NCI-H1417 (cell line): Measurements from ENCODE around the gene SLC25A20.

ENCODE experiments used
- DNase-seq, 3 experiments: peaks; one replicate each; lab custom pipeline; 2025; lab: John Stamatoyannopoulos, UW

SLC25A20 gene

DNA sequence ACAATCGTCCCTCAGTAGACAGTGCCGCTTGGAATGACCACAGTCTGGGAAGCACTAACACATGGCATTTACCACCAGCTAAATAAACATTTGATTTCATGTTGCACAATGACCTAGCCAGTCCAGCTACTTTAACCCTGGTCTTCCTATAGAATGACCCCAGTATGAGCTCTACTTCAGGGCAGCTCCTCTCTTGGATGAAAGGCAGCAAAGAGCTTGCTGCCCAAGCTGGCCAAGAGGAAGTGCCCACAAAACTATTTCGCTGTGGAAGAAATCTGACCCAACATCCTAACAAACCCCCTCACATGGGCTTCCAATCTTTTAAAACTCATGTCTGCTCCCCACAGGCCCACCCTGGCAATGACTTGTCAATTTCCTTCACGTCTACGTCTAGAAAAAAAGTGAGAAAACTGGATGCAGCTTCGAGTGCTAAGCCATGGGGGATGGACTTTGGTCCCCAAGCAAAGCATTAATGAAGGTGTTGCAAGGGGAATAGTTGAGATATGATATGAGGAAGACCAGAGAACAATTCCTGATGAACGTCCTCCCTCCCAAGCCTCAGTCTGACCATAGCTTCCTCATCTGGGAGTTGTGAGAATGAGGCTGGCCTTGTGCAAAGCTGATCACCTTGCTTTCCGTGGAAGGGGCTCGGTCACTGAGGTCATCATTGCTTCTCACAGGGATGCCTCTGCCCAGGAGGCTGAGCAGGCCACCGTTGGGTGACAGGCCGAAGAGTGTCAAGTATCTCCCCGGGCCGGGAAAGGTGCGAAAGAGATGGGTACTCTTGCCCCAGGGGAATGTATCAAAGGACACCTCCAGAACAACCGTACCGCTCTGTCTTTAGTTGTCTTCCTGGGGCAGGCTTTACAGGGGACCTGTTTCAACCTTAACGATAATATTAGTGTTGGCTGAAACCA is 964 bp downstream of the SLC25A20 start:
- no peak for DNase-seq

DNA sequence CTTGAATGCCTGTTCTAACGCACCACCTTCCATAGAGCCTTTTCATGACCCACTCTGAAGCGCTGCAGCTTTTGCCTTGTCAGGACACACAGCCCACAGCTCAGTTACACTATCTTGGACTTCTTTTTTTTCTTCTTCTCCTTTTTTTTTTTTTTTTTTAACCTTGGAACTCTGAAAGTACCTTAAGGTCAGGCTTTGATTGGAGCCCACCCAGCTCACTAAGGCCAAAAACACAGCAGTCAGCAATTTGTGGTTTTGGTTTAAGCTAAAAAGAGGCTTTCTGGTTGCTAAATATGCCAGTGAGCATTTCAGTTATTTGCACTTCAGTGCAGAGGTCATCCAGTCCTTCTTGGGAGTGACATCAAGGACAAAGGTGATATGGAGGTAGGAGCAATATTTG is 1.7 kb downstream of the SLC25A20 start:
- no peak for DNase-seq

DNA sequence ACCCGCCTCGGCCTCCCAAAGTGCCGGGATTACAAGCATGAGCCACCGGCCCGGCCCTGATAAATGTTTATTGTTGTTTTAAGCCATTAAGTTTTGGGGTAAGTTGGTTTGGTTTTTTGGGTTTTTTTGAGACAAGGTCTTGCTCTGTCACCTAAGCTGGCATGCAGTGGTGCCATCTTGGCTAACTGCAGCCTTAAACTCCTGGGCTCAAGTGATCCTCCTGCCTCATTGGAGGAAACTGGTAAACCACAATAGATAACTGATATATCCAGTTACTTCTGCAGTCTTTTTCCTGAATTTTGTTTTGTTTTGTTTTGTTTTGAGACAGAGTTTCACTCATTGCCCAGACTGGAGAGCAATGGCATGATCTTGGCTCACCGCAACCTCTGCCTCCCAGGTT is 4.2 kb downstream of the SLC25A20 start:
- DNase-seq: no peak

DNA sequence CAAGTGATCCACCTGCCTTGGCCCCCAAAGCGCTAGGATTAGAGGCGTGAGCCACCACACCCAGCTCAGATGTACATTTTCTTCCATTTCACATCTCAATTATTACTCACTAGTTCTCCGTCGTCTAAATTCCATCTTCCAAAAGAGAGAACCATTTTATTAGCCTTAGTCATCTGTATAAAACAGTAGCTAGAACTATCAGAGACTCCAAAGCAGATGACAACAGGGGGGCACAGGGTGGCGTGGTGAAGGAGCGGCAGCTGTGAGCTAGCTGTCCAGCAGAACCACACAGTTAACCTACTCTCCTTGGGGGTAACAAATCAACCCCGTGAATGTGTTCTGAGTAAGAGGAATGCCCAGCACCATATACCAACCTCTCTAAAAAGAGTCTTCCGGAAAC is 7.1 kb downstream of the SLC25A20 start:
- no peak for DNase-seq

DNA sequence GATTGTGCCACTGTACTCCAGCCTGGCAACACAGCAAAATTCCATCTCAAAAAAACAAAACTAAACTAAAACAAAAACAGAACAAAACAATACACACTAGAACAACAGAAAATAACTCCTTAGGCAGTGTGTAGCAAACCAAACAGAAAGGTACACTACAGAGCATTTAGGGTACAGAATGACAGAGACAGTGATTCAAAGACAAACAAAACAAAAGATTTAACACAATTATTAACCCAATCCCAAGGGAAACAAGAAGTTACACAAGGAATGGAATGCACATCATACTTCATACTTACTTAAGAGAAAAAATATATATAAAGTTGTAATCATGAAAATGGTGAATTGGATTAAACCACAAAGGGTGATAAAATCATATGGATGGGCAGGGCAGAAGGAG is 12.9 kb downstream of the SLC25A20 start:
- no peak for DNase-seq

DNA sequence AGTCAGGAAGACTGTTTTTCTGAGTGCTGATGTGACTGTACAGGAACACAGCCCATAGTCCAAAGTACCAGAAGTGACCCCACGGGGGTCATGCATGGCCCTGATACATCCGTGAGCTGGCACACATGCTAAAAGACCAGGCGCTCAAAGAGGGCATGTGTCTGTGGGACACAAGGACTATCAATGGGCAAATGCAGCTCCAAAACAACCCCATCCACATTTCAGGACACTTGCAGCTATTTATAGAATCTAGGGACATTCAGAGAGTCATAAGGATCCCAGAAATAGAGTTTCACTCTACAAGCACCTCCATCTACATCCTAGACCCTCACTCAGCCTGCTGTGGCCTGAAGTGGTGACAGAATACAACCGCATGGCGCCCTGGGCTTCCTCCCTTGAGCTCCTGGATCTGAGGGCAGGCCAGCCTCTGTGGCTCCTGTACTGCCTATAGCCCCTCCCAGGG is 17.0 kb downstream of the SLC25A20 start:
- DNase-seq: no peak

DNA sequence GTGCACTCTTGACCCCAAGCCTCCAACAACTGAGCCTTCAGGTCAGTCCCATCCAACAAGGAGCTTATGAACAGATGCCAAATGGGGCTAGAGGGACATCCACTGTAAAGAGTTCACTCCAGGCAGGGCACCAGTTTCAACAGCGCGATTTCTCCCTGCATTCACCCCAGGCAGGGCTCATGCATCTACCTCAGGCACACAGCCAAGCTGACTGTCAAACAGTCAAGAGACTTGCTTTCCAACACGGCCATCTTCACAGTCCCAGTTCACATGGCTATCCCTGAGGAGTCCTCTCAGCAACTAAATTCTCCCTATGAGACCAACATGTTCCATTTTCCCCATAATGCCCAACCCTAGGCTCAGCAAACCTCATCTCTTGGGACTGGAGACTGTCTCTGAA is 17.7 kb downstream of the SLC25A20 start:
- DNase-seq: no peak

DNA sequence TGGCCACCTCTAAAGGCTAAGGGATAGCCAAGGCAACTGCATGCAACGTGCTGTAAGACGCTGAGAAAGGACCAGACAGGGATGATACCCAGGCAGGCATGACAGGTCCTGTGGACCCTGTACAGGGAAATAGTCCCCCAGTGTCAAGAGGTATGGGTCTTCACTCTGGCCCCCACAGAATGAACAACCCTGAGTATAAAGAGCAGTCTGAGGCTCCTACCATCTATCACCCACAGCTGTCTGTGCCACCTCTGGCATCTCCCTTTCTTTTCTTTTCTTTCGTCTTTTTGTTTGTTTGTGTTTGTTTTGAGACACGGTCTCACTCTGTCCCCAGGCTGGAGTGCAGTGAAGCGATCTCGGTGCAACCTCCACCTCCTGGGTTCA is 18.7 kb downstream of the SLC25A20 start:
- DNase-seq: no peak

DNA sequence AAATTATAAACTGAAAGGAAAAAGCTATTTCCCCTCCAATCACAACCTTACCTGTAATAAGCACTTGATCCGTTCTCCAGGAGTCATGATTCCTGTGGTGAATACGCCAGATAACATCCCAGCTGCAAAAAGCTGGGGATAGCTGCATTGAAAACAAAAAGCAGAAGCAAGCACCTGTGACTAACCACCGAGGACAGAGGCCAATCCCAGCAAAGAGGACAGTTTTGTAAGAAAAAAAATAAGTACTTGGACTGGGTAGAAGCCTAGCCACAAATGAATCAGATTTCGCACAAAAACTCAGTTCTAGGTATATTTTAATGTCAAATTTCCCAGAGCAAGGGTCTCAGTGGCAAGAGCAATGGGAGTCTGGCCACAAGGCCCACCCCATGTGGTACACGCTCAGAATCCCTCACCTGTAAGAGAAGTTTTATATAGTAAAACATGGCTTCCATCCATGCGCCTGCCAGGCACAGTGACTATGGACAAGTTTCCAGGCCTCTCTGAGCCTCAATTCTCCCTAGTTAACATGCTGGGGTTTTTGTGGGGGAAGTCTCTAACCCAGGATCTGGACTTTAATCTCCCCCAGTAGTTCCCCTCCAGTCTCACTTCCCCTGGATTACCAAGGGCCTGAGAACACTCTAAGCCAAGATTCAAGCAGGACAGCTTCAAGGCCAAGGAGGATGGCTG is 19.2 kb downstream of the SLC25A20 start:
- no peak for DNase-seq

DNA sequence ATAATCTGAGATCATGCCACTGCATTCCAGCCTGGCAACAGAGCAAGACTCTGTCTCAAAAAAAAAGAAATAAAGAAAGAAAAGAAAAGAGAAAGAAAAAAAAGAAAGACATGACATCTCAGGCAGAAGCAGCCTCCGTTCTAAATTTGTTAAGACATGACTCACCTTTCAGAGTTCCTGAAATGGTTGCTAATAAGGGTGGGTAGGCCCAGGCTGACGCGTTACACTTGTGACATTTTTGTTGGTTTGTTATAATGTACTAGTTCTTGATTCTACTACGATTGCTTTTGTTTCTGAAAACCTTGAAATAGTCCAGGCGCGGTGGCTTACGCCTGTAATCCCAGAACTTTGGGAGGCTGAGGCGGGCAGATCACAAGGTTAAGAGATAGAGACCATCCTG is 21.0 kb downstream of the SLC25A20 start:
- DNase-seq: no peak

DNA sequence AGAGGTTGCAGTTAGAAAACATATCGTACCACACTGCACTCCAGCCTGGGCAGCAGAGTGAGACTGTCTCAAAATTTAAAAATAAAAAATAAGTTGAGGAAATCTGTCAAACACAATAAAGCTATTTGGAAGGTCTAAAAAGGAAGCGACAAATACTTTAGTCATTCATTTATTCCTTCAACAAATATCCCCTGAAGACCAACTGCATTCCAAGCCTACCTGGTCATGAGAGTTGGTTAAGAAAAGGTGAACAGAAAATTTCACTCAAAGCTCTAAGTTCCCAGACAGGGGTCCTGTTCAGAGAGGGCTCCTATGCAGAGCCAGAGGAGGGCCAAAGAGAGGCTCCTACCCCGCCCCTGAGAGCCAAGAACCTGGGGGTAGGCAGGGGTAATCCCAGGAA is 35.6 kb downstream of the SLC25A20 start:
- no peak for DNase-seq

DNA sequence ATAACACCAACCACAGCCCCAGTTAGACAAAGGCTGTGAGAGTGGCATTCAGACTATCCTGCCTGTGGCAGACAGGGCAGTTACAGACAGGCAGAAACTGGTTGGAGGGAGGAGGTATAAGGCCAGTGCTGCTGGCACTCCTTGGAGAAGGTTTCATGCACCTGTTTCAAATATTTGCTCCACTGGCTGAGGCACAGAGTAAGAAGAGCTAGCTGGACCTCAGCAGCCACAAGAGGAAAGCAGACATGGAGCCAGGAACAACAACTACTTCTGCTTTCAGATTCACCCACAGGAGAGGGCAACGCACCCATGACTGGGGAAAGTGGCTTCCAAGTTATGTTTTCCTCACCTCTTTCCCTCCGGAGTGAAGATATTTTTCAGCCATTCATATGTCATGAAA is 39.5 kb downstream of the SLC25A20 start:
- DNase-seq: no peak

DNA sequence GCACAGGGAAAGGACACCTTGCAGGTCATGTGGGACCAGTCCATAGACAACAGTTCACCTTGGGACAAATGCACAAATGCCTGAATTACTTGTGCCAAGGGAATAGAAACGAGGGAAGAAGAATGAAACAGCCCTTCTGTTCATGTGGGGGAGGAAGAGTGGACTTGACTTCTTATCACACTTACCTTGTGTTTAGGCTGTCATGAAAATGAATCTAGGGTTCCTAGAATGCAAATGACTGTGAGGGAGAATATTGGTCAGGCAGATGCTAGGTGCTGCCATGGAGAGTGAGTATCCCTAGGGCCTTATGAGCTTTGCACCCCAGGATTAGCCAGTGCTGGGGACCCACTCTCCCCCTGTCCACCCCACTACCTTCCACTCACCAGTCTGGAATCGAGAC is 40.0 kb downstream of the SLC25A20 start:
- no peak for DNase-seq

DNA sequence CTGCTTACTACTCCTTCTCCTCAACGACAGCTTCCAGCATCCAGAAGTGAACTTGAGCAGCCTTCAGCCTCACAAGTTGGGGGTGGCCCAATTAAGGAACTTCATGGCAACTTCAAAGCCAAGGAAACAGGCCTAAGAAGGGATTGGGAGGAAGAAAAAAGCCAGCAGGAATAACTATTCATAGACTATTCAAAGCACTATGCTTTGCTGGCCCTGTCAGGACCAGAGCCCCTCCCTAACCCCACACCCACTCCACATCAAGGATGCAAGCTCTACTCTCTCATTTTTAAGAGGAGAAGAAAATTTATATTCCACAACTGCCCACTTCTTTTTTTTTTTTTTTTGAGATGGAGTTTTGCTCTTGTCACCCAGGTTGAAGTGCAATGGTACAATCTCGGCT is 41.0 kb downstream of the SLC25A20 start:
- no peak for DNase-seq

DNA sequence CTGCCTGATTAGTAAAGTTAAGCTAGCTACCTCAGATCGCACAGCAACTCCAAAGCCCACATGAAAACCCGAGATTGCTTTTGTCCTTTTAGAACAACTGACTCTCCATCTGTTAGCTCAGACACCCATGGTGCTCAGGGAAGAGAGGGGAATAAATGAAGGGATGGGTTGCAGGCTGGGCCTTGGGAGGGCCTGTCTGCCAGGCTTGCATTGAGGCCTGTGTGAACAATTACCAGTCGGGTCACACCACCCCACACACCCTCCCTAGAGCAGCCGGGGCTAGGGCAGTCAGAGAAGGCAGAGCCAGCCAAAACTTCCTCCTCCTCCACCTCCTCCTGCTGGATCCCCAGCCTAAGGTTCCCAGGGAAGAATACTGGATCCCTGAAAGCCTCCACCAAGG is 42.2 kb downstream of the SLC25A20 start:
- no peak for DNase-seq

DNA sequence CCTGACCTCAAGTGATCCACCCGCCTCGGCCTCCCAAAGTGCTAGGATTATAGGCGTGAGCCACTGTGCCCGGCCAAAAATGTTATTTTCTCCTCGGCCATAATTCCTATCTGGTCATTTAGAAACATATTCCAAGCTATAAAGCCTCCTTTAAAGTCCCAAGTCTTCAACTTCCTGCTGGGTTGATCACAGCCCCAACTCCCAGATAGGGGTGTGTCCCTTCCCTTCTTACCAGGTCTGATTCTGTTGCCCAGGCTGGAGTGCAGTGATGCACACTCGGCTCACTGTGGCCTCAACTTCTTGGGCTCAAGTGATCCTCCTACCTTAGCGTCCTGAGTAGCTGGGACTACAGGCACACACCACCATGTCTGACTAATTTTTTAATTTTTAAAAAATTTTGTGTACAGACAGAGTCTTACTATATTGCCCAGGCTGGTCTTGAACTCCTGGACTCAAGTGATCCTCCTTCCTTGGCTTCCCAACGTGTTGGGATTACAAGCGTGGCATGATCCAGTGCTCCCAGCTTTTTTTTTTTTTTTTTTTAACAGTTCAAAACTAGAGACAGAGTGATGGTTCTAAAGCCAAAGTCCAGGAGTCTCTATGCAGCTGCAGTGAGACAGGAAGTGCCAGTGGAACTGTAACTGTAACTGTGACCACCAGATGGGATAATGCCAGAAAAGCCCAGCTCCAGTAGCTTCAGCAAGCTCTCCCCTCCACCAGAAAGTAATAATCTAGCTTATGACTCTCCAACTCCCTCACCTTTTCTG is 42.8 kb downstream of the SLC25A20 start:
- no peak for DNase-seq

DNA sequence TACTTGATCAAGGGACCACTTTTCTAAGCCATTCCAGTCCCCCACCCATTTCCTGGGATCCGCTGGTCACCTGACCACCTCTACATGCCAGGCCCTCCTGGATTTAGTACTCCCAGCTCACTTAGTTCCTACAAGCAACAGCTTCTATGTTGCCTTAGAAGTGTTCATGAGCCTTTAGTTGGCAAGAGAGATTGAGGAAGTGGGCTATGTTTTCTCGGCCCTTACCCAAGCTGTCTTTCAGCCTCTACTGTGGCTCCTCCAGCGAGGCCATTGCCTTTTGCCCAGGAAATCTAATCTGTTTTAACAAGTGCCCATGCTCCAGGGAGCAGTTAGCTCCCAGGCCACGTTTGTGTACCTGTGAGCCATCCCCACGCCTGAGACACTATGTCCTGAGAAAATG is 46.5 kb downstream of the SLC25A20 start:
- DNase-seq: no peak

DNA sequence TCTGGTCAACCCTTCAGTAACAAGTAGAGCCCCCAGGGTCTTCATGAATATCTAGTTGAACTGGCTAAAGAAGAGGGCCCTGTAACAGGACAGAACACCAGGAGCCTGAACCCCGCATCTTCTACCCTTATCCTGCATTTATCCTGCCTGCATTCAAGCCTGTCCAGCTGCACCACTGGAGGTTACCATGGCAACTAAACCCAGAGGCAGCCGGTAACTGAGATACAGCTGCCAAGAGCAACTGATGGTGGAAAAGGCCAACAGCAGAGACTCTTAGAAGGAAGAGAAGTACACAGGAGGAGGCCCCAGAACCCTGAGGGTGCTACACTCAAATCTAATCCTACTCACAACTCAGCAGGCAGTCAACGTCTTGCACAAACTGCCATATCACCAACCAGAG is 47.3 kb downstream of the SLC25A20 start:
- peak; percentile 47 to 79 (median 53) for DNase-seq

DNA sequence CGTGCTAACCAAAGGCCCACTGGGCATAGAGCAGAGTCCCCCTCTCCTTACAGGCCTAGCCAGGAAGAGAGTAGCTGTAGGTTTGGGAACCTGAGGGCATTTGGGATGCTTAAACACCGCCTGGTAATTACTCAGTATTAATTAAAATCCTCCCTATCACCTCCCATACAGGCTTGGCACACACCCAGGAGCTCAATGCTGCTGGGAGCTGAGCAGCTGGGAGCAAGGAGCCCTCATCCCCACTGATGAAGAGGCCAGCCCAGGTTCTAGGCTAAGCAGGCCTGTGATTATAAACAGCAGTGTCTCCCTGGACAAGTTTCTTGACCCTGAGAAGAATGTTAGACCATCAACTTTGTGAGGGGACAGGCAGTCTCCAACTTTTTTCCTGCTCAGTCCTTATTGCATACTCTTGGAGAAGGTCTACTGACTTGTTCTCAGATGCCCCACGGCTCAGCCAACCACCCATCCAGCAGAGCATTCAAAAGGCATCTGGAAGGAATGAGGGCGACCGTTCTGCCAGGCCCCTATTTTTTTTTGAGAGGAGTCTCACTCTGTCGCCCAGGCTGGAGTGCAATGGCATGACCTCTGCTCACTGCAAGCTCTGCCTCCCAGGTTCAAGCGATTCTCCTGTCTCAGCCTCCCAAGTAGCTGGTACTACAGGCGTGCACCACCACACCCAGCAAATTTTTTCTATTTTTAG is 49.7 kb downstream of the SLC25A20 start:
- DNase-seq: no peak

DNA sequence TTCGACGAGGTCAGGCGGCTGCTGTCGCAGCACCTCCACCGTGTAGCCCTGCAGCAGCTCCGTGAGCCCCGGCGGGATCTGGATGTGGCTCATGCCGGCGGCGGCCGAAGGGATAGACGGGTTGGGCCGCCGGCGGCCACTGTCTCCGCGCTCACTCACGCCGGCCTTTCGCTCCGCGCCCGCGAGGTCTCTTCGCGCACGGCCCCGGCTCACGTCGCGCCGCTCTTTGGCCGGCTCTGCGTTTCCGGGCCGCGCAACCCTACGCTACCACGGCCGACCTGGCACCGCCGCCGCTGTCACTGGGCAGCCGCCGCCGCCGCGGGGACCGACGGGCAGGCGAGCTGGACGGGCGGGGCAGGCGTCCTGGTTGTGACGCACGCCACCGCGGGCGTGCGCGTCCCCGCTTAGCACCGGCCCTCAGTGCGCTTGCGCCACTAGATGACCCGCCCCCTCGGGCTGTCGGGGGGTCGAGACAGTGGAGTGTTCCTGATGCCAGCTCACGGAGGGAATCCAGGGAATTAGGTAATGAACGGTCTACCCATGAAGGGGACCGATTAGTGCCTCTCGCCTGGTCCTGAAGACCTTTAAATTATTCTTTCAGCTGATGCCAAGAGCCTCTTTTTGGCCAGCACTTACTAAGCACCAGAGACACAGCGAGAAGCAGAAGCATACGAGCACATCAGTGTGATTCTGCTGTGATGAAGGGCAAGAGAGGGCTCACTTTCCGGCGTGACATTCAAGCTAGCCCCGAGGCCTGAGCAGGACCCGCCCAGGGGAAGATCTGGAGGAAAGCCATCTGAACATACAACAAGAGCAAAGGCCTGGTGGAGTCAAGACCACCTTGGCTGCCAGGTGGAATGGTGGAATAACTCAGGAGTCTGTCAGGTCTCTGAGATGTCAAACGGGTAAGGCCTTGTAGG is 50.9 kb downstream of the SLC25A20 start, which contains the start of gene PRKAR2A:
TSS of gene PRKAR2A (minus strand) at position 371 of the 920 bp plus-strand sequence. CDS start at position 93, 278 bp downstream.
- DNase-seq: peak; percentile 78 to 85 (median 78)

DNA sequence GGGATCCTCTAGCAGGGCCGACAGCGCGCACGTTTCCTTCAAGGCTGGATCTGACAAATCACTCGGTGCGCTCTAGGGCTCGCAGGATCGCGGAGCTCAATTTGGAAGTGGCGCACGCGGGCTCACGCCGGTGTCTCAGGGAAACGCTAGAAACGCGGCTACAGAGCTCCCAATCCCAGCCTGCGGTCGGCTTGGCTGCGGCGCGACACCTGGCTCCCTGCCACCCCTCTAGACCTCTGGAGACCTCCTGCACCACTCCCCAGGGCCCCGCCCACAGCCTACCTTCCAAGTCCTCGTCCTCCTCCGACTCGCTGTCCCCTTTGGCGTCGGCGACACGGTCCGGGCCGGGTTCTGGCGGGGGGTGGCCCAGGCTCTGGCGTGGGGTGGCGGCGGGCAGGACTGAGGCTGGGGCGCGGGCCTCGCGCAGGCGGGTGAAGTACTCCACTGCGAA is 51.6 kb downstream of the SLC25A20 start:
- DNase-seq: peak; percentile 39 to 75 (median 74)
